AG09319 (cell line): ENCODE measurements around the gene CHRM3.

Source experiments
- DNase-seq: peaks from one replicate; pipeline ENCODE4 v3.0.0-alpha.2; 2010; ENCODE audit warnings: low read depth; ENCODE audit errors: extremely low read depth
- CTCF ChIP-seq: IDR thresholded peaks from 2 replicates; pipeline ENCODE4 v1.5.1; 2011; ENCODE audit warnings: low read depth, mild to moderate bottlenecking, inconsistent platforms, low read length, moderate library complexity

Gene CHRM3

GRCh38 chr1:239417221-239417620 is 30.9 kb downstream of the CHRM3 start:
- no peak for TF ChIP-seq CTCF
- DNase-seq: no peak

GRCh38 chr1:239417986-239418640 is 31.7 kb downstream of the CHRM3 start:
- no peak for TF ChIP-seq CTCF
- no peak for DNase-seq

GRCh38 chr1:239418681-239419080 is 32.3 kb downstream of the CHRM3 start:
- TF ChIP-seq CTCF: no peak
- DNase-seq: no peak

- no peak for TF ChIP-seq CTCF
- DNase-seq: no peak
Observed at GRCh38 chr1:239421811-239422210, 35.4 kb downstream of the CHRM3 start.

- TF ChIP-seq CTCF: no peak
- DNase-seq: no peak
Observed at GRCh38 chr1:239422818-239423217, 36.5 kb downstream of the CHRM3 start.

- no peak for DNase-seq
Observed at GRCh38 chr1:239426821-239427475, 40.6 kb downstream of the CHRM3 start.

More at GRCh38 chr1:239426821-239427475, 40.6 kb downstream of the CHRM3 start:
- no peak for TF ChIP-seq CTCF
